Measurements from ENCODE around the gene TNS3. TPM values are rescaled to one million over a fixed set of nuclear protein-coding genes. Genes with fewer than 3 reads are reported as not detected.
A peak's percentile ranks its signal among the peaks of the same experiment; 100 is the strongest.

TNS3 gene
- total RNA-seq, 1 experiment from 2014 or later, result 38.2 TPM

GRCh38 chr7:47375121-47375938 is 206.6 kb downstream of the TNS3 start:
- DNase-seq (ENCODE audit: low read depth), result no peak

- no peak for DNase-seq (ENCODE audit: low read depth)
These were observed 207.4 kb downstream of the TNS3 start for GRCh38 chr7:47374538-47374937.

- no peak for DNase-seq (ENCODE audit: low read depth)
These were observed 207.9 kb downstream of the TNS3 start for GRCh38 chr7:47373871-47374451.

- peak; percentile 5 for DNase-seq (ENCODE audit: low read depth)
These were observed 210.1 kb downstream of the TNS3 start for GRCh38 chr7:47371733-47372368.

DNA sequence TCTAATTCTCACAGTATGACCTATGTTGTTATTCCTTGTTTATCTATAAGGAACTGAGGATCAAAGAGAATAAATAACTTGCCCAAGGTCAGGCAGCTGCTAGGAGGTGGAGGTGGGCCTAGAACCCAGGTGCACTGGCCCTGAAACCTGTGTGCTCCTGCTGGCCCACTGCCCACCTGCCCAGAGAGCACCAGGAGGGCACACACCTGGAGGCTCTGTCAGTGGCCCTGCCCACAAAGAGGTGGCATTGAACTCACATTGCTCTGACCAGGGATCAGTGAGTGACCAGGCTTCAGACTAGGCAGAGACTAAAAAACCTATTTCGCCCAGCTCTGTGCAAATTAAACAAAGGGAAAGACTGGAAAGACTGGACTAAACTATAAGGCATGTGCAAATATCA is 210.6 kb downstream of the TNS3 start:
- no peak for DNase-seq (ENCODE audit: low read depth)

GRCh38 chr7:47370461-47371042 is 211.4 kb downstream of the TNS3 start:
- DNase-seq (ENCODE audit: low read depth), result no peak

DNA sequence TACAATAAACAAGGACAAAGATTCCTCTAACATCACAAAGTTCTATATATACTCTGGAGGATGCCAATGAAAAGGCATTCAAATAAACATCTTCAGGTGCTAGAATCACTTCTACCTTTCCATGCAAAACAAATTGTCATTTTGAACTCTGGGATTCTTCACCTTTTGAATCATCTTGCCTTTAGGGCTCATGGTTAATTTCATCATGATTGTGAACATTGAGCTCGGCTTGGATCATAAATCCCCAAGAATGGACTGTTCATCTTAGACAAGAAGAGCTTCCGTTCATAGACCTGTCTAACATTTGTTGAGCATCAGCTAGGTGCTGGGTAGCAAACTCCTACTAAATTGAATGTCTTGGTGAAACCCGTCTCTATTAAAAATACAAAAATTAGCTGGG is 212.2 kb downstream of the TNS3 start:
- DNase-seq (ENCODE audit: low read depth), result no peak

DNA sequence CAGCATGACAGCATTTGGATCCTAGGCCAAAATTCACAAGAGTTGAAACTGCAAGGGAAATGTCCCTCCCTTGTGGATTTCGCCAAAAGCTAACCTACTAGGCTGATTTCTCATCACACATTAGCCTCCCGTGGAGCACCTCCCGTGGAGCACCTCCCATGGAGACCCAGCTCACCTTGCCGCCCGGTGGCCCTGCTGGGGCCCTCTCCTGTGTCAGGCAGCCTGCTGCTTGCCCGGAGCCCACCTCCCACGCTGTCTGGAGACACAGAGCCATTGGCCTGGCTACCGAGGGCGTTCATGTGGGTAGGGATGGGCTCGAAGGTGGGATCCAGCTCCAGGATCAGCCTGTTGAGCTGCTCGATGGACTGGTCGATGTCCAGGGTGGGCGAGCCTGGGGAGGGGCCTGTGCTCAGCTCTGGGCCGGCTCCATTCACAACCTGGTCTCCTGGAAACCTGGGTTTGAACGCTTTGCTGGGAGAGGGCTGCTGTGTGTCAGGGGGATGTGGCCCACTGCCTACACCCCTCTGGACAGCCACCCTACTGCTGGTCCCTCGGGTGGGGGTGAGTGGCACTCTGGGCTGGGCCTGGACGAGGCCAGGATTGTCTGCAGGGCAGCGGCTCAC is 213.6 kb downstream of the TNS3 start:
- no peak for DNase-seq (ENCODE audit: low read depth)

DNA sequence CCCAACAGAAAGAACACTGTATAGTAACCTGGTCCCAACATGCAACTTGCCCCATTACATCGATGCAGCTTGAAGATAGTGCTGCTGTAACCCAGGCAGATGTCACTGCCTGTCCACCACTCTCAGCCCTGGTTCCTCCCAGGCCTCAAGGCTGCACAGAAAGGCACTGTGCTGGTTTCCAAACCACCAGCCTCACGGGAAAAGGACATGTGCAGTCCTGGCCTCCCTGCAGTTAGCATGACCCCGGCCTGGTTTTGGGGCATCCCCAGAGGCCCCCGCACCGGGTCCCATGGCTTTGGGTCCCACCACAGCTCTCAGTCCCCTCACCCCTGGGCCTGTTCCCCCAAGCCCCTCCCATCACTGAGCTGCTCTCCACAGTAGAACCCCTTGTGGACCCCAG is 214.5 kb downstream of the TNS3 start:
- no peak for DNase-seq (ENCODE audit: low read depth)

DNA sequence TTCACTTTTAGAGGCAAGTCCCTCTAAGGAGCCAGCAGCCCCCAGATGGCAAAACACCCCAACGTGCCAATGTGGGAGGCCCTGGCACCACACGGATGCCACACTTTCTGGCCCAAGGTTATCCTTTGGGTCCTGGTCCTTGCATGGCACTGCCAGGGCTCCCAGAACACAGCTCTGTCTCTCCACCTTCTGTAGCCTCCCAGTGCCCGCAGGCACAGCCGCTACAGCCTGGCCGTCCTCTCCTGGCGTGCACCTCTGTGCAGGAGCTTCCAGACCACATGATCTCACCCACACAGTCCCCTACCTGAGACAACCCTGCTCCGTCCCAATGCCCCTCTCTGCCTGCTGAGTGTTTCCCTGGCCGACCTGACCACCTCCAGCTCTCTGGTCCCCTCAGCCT is 215.0 kb downstream of the TNS3 start:
- DNase-seq (ENCODE audit: low read depth), result no peak

GRCh38 chr7:47366211-47366610 is 215.7 kb downstream of the TNS3 start:
- DNase-seq (ENCODE audit: low read depth), result no peak

DNA sequence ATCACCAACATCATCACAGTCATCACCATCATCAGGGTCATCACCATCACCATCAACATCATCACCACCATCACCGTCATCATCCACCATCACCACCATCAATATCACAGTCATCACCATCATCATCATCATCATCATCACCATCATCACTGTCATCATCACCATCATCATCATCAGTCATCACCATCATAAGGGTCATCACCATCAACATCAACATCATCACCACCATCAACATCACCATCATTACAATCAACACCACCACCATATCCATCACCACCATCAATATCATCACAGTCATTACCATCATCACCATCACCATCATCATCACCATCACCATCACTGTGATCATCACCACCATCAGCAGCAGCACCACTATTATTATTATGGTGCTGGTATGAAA is 218.9 kb downstream of the TNS3 start:
- DNase-seq (ENCODE audit: low read depth), result no peak

- peak; percentile 92 for DNase-seq (ENCODE audit: low read depth)
These were observed 220.1 kb downstream of the TNS3 start for GRCh38 chr7:47361746-47362215.

- DNase-seq (ENCODE audit: low read depth), result no peak
These were observed 220.7 kb downstream of the TNS3 start for GRCh38 chr7:47361236-47361635.

DNA sequence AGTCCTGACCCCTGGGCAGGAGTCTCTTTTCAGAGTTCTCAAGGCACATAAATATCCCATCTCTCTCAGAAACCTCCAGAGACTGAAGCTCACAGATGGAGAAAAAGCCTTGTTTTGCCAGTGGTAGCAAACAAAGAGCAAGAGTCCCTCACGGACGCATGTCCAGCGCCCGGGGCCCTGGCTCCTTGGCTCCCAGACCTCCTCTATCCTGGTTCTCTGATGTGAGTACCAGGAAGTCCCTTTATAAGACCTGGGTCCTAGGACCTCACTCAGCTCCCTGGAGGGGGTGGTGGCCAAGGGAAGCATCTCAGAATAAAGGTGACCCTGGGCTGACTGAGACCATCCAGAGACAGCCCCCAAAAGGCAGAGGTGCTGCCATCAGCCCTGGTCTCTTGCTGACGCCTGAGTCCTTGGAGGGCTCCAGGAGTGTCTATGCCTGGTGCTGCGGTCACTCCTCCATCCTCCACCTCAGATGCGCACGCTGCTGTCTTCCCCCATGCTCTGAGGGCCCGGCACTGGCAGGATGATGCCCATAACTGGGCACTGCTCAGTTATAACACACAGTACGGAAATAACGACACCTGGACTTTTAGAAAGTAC is 221.5 kb downstream of the TNS3 start:
- no peak for DNase-seq (ENCODE audit: low read depth)

GRCh38 chr7:47358944-47359588 is 222.8 kb downstream of the TNS3 start:
- DNase-seq (ENCODE audit: low read depth), result peak; percentile 48

GRCh38 chr7:47358357-47358756 is 223.6 kb downstream of the TNS3 start:
- DNase-seq (ENCODE audit: low read depth), result no peak

DNA sequence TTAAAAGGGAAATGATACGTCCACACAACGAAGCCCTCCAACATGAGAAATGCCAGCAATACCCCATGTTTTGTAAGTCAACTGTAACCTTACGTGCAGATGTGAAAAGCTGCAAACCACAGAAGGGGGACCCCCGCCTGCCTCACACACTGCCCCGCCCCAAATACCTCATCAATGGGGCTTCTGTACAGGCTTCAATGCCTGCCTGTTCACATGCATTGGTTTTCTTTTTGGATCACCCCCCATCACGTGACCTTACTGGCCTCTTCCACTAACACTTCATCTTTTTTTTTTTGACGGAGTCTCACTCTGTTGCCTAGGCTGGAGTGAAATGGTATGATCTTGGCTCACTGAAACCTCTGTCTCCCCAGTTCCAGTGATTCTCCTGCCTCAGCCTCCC is 224.0 kb downstream of the TNS3 start:
- no peak for DNase-seq (ENCODE audit: low read depth)

DNA sequence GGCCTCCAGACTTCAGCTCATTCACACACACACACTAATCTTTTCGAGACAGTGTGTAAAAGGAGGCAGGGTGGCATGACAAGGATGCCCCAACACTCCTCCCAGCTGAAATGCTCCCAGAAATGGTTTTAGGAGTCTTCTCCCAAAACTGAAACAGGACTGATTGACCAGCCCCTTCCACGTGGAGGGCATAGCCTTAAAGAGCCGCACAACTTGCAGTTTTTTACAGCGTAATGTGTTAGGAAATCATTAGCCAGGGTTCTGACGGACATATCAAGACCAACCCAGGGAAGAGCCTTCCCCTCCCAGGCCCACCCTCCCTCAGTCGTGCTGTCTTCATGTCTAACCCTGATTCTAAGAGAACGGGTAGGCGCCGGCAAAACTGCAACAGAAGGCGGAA is 224.6 kb downstream of the TNS3 start:
- no peak for DNase-seq (ENCODE audit: low read depth)

DNA sequence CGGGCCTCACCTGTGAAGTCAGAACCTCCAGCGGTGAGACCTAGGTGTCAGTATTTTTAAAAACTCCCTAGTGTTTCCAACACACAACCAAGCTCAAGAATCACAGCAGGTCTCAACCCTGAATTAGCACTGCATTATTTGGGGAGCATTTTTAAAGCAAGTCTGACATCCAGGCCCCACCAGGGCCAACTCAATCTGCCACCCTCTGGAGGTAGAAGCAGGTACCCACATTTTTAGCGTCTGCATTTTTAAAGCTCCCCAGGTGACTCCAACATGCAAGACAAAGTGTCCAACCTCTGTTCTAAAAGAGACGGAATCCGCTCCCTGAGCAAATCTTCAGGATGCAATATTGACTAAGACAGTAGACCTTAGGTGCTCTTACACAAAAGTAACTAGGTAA is 225.7 kb downstream of the TNS3 start:
- no peak for DNase-seq (ENCODE audit: low read depth)

DNA sequence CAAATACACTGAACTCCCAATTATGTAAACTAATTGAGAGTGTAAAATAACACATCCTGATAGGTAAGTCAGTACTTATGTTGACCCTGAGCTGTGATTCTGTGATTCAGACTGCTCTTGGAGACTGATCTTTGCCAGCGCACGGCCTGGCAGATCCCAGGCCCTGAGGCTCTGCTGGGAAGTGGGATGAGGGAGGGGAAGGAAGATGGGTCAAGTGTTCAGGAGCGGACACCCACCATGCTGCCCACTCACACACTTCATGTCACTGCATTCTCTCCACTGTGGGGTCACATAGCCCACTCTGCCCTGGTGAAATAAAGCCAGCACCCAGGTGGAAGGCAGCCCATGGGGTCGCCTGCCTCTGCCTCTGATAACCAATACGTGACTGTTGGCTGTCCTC is 226.2 kb downstream of the TNS3 start:
- DNase-seq (ENCODE audit: low read depth), result no peak
